Breast epithelium (tissue), 3 donors: ENCODE data around the gene TAF11L10.

Source experiments
- CTCF ChIP-seq, 3 donors: fragments of 450-650 bp; IDR thresholded peaks; one replicate each; pipeline ENCODE4 v1.5.1; 2016 to 2017; ENCODE audit warnings: antibody characterized with exemption in 3 of 3, mild to moderate bottlenecking in 3 of 3, moderate library complexity in 3 of 3
- POLR2A ChIP-seq: fragments of 450-650 bp; IDR thresholded peaks from one replicate; pipeline ENCODE4 v1.6.1; 2016; ENCODE audit warnings: antibody characterized with exemption, mild to moderate bottlenecking, moderate library complexity
- POLR2AphosphoS5 ChIP-seq, 3 donors: sonication (generic); formaldehyde crosslinking; IDR thresholded peaks; one replicate each; pipeline ENCODE4 v1.6.1; 2017; ENCODE audit warnings: antibody characterized with exemption in 3 of 3

GRCh38 chr5:17619354-17619753 is 21.7 kb upstream of the TAF11L10 start:
- TF ChIP-seq POLR2A, result no peak
- no peak for TF ChIP-seq CTCF (IDR thresholded peaks at IDR 0.05)
- TF ChIP-seq POLR2AphosphoS5 (IDR thresholded peaks at IDR 0.05), result no peak
